HG02885 (cell line): Measurements from ENCODE around the gene TMTC2.
"Not testable (repeated sequence)": the region's sequence is repeated elsewhere in the genome, so short reads cannot be mapped to it uniquely, and the experiment has no call there.

Experiments
- ATAC-seq: cut with Tn5 transposase; IDR thresholded peaks from one replicate; pipeline ENCODE4 v1.9.1; 2021; ENCODE audit warnings: mild to moderate bottlenecking; ENCODE audit not compliant: unreplicated experiment, poor library complexity

TMTC2 gene

DNA sequence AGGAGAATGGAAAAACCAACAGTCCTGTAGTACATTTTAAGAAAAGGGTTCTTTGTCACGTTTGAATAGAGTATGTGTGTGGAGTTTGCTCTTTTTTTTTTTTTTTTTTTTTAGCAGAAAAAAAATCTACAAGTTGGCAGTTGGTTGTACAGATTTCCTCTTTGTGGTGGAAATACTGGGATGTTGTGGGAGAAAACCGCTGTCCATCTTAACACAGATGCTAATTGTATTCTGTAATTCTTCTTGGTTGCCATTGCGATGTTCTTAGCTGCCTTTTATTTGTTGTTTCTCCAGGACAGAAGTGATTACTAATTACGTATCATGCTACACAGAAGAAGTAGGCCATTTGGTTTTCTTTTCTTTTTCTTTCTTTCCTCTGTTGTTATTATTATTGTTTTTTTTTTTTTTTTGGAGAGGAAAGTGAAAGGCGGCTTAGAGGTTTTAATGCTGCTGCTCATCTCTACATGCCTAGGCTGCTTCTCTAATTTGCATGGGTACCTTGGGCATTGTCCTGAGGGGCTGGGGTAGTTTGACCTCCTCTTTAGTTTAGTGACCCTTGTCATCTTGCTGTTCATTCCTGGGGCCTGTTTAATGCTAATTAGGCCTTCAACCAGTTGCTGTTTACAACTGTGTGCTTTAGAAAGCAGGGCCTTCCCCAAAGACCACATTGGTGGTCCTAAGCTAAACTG is 94.7 kb downstream of the TMTC2 start:
- no peak for ATAC-seq

DNA sequence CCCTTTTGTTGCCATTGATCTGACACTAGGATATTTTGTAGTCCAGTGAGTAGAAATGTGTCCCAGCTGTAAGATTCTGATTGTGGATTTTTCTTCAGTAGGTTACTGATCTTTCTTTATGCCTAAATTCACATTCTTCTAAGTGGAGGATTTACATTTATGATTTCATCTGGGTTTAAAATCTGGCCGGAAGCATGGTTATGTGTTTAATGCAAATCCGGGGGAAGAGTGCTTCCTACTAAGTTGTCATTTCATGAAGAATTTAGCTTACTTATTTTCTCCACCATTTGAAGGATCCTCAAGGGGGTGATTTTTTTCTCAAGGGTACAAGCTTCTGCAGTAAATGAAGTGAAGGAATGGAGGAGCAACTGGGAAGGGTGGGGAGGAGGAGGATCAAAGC is 96.7 kb downstream of the TMTC2 start:
- ATAC-seq = no peak

- ATAC-seq = no peak
Measured at GRCh38 chr12:82787016-82787415, 100.3 kb downstream of the TMTC2 start.

DNA sequence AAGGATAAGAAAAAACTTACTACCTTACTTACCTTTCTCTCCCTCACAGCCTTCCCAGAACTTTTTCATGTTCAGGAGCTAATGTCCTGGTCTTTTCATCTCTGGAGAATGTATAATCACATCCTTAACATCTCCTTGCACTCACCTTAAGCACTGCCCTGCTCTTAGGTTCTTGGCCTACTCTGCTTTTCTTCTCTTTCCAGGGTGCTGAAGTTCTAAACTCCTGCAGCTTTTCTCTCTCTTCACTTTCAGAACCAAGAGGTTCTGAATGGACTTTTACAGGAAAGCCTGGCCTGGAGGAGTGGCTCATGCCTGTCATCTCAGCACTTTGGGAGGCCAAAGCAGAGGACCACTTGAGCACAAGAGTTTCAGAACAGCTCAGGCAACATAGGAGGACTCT is 101.9 kb downstream of the TMTC2 start:
- ATAC-seq = no peak

GRCh38 chr12:82789674-82790073 is 103.0 kb downstream of the TMTC2 start:
- ATAC-seq = no peak

GRCh38 chr12:82793751-82794281 is 107.1 kb downstream of the TMTC2 start:
- no peak for ATAC-seq

DNA sequence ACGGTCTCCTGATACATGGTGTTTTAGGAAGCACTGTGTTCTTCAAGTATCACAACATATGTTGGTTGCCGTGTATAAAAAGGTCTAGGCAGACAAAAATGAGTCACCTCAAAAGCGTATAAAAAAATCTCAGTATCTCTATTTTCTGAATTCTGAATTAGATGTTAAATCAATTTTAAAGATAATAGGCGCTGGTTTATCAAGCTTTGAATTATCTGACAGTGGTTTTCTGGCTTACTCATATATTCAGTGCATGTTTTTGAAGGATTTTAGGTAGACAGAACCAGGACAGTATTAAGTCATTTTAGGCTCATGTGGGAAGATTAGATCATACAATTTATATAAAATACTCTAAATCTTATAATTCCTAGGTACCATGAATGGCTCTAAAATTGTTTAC is 110.8 kb downstream of the TMTC2 start:
- ATAC-seq = no peak

DNA sequence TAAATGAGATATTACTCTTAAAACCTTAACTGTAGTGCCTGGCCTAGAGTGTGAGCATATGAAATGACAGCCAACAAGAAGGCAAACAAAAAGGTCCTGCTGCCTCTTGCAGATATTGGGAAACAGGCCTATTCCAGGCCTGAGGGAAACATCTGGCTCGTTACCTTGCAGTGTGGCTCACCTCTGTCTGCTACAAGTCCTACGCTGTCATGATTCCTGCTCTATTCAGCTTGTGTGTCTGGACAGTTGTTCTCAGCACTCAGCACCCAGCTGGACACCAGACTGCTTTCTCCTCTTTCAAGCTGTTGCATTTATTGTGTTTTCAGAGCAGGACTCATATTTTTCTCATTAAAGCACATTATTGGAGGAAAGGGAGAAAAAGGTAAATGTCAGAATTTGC is 113.5 kb downstream of the TMTC2 start:
- no peak for ATAC-seq

DNA sequence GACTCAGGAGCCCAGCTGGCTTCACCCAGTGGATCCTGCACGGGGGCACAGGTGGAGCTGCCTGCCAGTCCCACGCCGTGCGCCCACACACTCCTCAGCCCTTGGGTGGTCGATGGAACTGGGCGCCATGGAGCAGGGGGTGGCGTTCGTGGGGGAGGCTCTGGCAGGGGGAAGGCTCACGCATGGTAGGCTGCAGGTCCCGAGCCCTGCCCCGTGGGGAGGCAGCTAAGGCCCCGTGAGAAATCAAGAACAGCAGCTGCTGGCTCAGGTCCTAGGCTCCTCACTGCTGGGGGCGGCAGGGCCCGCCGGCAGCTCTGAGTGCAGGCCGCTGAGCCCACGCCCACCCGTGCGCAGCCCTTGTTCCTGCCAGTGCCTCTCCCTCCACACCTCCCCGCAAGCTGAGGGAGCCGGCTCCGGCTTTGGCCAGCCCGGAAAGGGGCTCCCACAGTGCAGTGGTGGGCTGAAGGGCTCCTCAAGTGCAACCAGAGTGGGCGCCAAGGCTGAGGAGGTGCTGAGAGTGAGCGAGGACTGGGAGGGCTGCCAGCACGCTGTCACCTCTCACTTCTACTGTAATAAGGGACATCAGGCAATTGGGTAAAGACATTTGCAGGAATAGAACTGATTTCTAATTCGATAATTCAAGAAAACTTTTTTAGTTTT is 115.4 kb downstream of the TMTC2 start:
- ATAC-seq = no peak

GRCh38 chr12:82803201-82803600 is 116.5 kb downstream of the TMTC2 start:
- no peak for ATAC-seq

DNA sequence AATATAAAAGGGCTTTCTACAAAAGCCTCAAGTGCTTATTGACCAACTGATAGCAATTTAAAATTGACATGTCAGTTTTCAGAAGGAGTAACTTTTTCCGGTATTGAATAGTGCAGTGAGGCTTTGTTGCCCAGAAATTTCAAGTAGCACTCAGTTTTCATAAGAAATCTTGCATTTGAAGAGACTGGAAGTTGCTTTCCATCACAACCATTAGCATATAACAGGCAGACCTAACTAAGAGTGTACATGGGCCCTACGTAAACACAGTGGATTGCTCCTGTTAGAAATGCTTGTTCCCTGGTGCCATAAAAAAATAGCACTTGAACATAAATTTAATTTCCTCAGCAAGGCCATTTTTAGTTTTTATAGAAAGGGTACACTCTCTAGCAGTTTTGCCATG is 117.9 kb downstream of the TMTC2 start:
- no peak for ATAC-seq

DNA sequence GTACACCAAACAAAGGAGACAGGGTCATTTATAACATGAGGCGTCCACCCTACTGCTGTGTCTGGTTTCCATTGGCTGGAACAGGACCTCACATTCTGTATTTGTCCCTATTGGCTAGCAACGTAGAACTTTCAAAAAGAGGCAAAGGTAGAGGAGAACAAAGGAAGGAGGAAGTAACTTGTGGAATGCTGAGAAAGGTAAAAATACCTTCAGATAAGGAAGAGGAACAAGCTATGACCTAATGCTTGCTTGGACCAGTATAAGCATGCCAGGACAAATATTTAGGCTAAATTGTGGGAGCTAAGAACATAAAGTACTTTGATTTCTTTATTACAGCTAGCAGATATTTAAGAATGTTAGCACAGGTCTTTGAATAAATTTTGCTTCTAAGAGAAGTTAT is 118.3 kb downstream of the TMTC2 start:
- ATAC-seq = not testable (repeated sequence)

- no peak for ATAC-seq
Measured at GRCh38 chr12:82805812-82806497, 119.2 kb downstream of the TMTC2 start.

DNA sequence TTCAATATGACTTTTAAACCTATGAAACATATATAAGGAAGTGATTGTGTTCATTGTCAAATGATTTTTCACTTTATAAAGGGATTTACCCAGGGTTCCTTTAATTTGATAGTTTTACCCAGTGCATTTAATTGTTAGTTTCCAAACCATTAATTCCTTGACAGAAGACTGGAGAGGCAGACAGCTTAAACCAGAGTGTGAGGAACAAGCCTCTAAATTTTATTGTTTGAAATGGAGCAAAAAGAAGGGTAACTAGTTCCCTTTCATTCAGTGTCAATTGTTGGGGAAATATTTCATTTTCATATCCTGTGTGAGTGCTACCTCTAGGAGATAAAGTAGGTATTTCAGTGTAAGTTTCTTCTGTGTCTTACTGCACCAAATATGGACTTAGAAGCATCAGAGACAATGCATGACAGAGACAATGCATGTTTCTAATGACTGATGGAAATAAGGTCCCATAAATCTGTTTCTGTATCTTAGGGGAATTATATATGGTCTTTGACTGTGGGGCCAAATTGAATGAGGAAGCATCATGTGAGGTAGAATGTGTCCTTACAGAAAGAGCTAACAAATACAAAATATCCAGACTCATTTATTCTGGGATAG is 120.5 kb downstream of the TMTC2 start:
- ATAC-seq = no peak

DNA sequence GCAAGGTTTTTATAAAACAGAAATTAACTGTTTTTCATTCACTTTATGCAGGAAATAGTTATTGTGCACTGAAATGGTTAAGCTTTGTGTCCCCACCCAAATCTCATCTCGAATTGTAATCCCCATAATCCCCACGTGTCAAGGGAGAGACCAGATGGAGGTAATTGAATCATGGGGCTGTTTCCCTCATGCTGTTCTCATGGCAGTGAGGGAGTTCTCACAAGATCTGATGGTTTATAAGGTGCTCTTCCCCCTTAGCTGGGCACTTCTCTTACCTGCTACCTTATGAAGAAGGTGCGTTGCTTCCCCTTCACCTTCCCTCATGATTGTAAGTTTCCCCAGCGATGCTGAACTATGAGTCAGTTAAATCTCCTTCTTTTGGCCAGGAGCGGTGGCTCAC is 123.9 kb downstream of the TMTC2 start:
- ATAC-seq = no peak

DNA sequence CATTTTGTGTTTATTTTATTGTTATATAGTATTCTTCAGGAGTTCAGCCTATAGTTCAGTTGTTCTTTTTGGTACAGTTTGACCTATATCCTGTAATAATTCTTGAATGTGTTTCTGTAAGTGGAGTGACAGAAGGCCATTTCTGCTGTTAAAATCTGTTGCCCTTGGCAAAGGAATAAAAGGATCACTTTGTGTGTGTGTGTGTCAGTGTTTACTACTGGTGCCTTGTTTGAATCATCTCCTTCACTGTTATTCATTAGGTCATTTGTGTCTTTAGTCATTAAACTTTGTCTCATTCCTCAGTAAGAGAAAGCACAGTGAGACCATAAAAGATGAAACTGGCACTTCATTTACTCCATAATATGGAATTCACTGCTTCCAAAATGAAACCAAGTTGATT is 130.7 kb downstream of the TMTC2 start:
- ATAC-seq = no peak

- no peak for ATAC-seq
Measured at GRCh38 chr12:82818271-82819035, 131.7 kb downstream of the TMTC2 start.

- no peak for ATAC-seq
Measured at GRCh38 chr12:82826505-82826904, 139.8 kb downstream of the TMTC2 start.

GRCh38 chr12:82832096-82832495 is 145.4 kb downstream of the TMTC2 start:
- no peak for ATAC-seq

DNA sequence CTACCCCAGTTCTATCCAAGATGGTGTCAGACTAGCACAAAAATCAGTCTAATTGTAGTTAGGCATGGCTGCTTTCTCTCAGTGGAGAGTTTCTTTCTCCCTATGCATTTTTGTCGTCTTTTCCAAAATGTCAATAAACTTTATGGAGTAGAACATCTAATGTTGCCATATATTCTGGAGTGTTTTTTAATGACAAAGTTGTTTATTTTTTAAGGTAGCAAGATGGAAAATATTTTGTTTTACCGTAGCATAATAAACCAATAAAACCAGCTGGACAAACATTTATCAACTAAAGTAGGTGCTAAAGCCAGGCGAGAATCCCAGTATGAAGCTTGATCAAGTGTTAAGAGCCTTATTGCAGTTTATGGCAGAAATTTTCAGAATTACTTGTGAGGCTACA is 146.3 kb downstream of the TMTC2 start:
- ATAC-seq = no peak
